Smooth muscle cell (in vitro differentiated cells): ENCODE results near the gene P2RY6. TPM values are rescaled to one million over a fixed set of nuclear protein-coding genes. Genes with fewer than 3 reads are reported as not detected.

ENCODE experiments used
- DNase-seq: peaks from one replicate; lab custom pipeline; 2025; ENCODE audit not compliant: unreplicated experiment; lab: John Stamatoyannopoulos, UW
- H2AFZ ChIP-seq: fragments of 200-600 bp; sonication (generic); 2 replicates; pipeline ENCODE4 v1.6.0; 2016; ENCODE audit warnings: antibody characterized with exemption, low read depth, mild to moderate bottlenecking
- H3F3A ChIP-seq: fragments of 200-600 bp; sonication (generic); 2 replicates; pipeline ENCODE4 v1.6.0; 2017; ENCODE audit warnings: antibody characterized with exemption, low read depth
- H3K27ac ChIP-seq: fragments of 200-600 bp; sonication (generic); 2 replicates; pipeline ENCODE4 v1.5.1; 2016; ENCODE audit warnings: low read depth, mild to moderate bottlenecking
- H3K27me3 ChIP-seq: fragments of 200-600 bp; sonication (generic); 2 replicates; pipeline ENCODE4 v1.6.1; 2016; ENCODE audit warnings: low read depth, mild to moderate bottlenecking
- H3K36me3 ChIP-seq: fragments of 200-600 bp; sonication (generic); 2 replicates; pipeline ENCODE4 v1.5.1; 2016; ENCODE audit warnings: low read depth
- H3K4me1 ChIP-seq: fragments of 200-600 bp; sonication (generic); 2 replicates; pipeline ENCODE4 v1.5.1; 2016; ENCODE audit warnings: low read depth
- H3K4me2 ChIP-seq: fragments of 200-600 bp; sonication (generic); 2 replicates; pipeline ENCODE4 v1.6.0; 2016; ENCODE audit warnings: mild to moderate bottlenecking
- H3K4me3 ChIP-seq: fragments of 200-600 bp; sonication (generic); 2 replicates; pipeline ENCODE4 v1.5.1; 2016; ENCODE audit warnings: mild to moderate bottlenecking
- H3K79me2 ChIP-seq: fragments of 200-600 bp; sonication (generic); 2 replicates; pipeline ENCODE4 v1.6.0; 2016; ENCODE audit warnings: low read depth, mild to moderate bottlenecking
- H3K9ac ChIP-seq: fragments of 200-600 bp; sonication (generic); 2 replicates; pipeline ENCODE4 v1.6.0; 2016; ENCODE audit warnings: low read depth
- H3K9me3 ChIP-seq: fragments of 200-600 bp; sonication (generic); replicated peaks from 2 replicates; pipeline ENCODE4 v1.5.1; 2016; ENCODE audit warnings: low read depth
- H4K20me1 ChIP-seq: fragments of 200-600 bp; sonication (generic); 2 replicates; pipeline ENCODE4 v1.6.0; 2016; ENCODE audit warnings: low read depth
- CTCF ChIP-seq: fragments of 200-600 bp; sonication (generic); IDR thresholded peaks from 2 replicates; pipeline ENCODE4 v1.5.1; 2017; ENCODE audit warnings: borderline replicate concordance, mild to moderate bottlenecking, antibody characterized with exemption; ENCODE audit not compliant: insufficient read depth, poor library complexity, severe bottlenecking
- WGBS: methylation state at CpG from one replicate; pipeline ENCODE4 v1.1.7; 2016; ENCODE audit warnings: low lambda C conversion rate; 5-methylcytosine and 5-hydroxymethylcytosine counted together
- polyA plus RNA-seq: library from polyadenylated mRNA; unstranded; fragments of >200 nt; fragmentation: Nextera tagmentation; extraction: Ambion mirVana; gene quantifications from 2 replicates; pipeline ENCODE4 v1.2.1, GENCODE V29; 2016
- total RNA-seq: library from RNA; depleted of rRNA; stranded (reverse); fragments of >200 nt; gene quantifications from 2 replicates; pipeline ENCODE4 v1.2.3, GENCODE V29; 2014

P2RY6 gene
- total and polyA plus RNA-seq, 2 experiments from 2014 or later = 3.7 to 13.8 TPM

GRCh38 chr11:73240190-73240781 is 31.9 kb upstream of the P2RY6 start:
- Histone ChIP-seq H3K27me3 (no peaks in the 10 kb centered on the region), H3K9me3 (no peaks in the 10 kb centered on the region), H3K4me1 (no peaks in the 10 kb centered on the region), H3K4me3 (no peak overlapping the region), H2AFZ (no peak overlapping the region), H3K79me2 (no peaks in the 10 kb centered on the region), H3F3A (no peaks in the 10 kb centered on the region), H4K20me1 (no peaks in the 10 kb centered on the region), H3K27ac (no peak overlapping the region), H3K36me3 (no peaks in the 10 kb centered on the region), H3K4me2 (no peak overlapping the region), H3K9ac (no peak overlapping the region)
- no peak for DNase-seq
- WGBS = 80% methylated on average over 4 of the region's 4 CpGs
- no peak for TF ChIP-seq CTCF

- Histone ChIP-seq H3K36me3 (no peaks in the 10 kb centered on the region), H3K9me3 (no peaks in the 10 kb centered on the region), H3K4me3 (no peak overlapping the region), H2AFZ (no peak overlapping the region), H3F3A (no peaks in the 10 kb centered on the region), H3K4me1 (no peaks in the 10 kb centered on the region), H3K79me2 (no peaks in the 10 kb centered on the region), H4K20me1 (no peaks in the 10 kb centered on the region), H3K4me2 (no peak overlapping the region), H3K27me3 (no peaks in the 10 kb centered on the region), H3K27ac (no peak overlapping the region), H3K9ac (no peak overlapping the region)
- DNase-seq = no peak
- 96% methylated on average over 4 of the region's 4 CpGs for WGBS
- no peak for TF ChIP-seq CTCF
Observed at GRCh38 chr11:73241300-73241699, 30.8 kb upstream of the P2RY6 start.

- H3F3A ChIP-seq = no peaks in the 10 kb centered on the region
- peak; percentile 53 for DNase-seq
- TF ChIP-seq CTCF = peak; percentile 95
- H3K27me3 ChIP-seq = no peaks in the 10 kb centered on the region
- H3K9ac ChIP-seq = no peak overlapping the region
- H2AFZ ChIP-seq = peak overlapping the region; percentile 20
- peak overlapping the region; percentile 29 for H3K4me3 ChIP-seq
- no peaks in the 10 kb centered on the region for H3K4me1 ChIP-seq
- no peaks in the 10 kb centered on the region for H3K36me3 ChIP-seq
- H3K27ac ChIP-seq = no peak overlapping the region
- no peaks in the 10 kb centered on the region for H3K9me3 ChIP-seq
- peak overlapping the region; percentile 71 for H3K4me2 ChIP-seq
- no peaks in the 10 kb centered on the region for H3K79me2 ChIP-seq
- H4K20me1 ChIP-seq = no peaks in the 10 kb centered on the region
- WGBS = 28% methylated on average over 12 of the region's 12 CpGs
Observed at GRCh38 chr11:73242251-73243092, 29.7 kb upstream of the P2RY6 start.
